Placental pericyte (primary cell): ENCODE data around the gene EIF3I. TPM values are rescaled to one million over a fixed set of nuclear protein-coding genes. Genes with fewer than 3 reads are reported as not detected.

Experiments
- small RNA-seq: library from RNA; depleted of rRNA; stranded (forward); fragments of <200 nt; gene quantifications from one replicate; pipeline ENCODE3, GENCODE V24; 2012; ENCODE audit warnings: low replicate concordance
- total RNA-seq: library from RNA; depleted of rRNA; stranded (reverse); fragments of >200 nt; gene quantifications from 2 replicates; pipeline ENCODE4 v1.2.3, GENCODE V29; 2012

EIF3I gene
- 333 and 358 TPM in 2 replicates for total RNA-seq

GRCh38 chr1:32221980-32222755, at the start of gene EIF3I, which contains the start of gene TMEM234:
Gene EIF3I (plus strand): TSS chr1:32222407. CDS start chr1:32222442, 35 bp downstream.
Gene TMEM234 (minus strand): TSS chr1:32222353. CDS start chr1:32222322, 31 bp downstream.

GRCh38 chr1:32179443-32180185, 42.6 kb upstream of the EIF3I start, which contains the start of gene TXLNA:
Gene TXLNA (plus strand): TSS chr1:32179675. CDS start chr1:32180346, 671 bp downstream.

GRCh38 chr1:32200226-32201010, 21.8 kb upstream of the EIF3I start, which contains the start of gene CCDC28B:
Gene CCDC28B (plus strand): TSS chr1:32200595. CDS start chr1:32201936, 1,341 bp downstream.

GRCh38 chr1:32205401-32206370, 16.5 kb upstream of the EIF3I start, which contains the start of gene IQCC:
Gene IQCC (plus strand): TSS chr1:32205671. CDS start chr1:32205682, 11 bp downstream.

GRCh38 chr1:32208891-32209328, 13.3 kb upstream of the EIF3I start, which contains the start of gene DCDC2B:
Gene DCDC2B (plus strand): TSS chr1:32209089. CDS start chr1:32209094, 5 bp downstream.

GRCh38 chr1:32246888-32247273, 24.7 kb downstream of the EIF3I start, which contains the start of gene FAM167B:
Gene FAM167B (plus strand): TSS chr1:32247222. CDS start chr1:32247422, 200 bp downstream.

GRCh38 chr1:32250893-32251716, 28.9 kb downstream of the EIF3I start, which contains the start of gene LCK:
Gene LCK (plus strand): TSS chr1:32251265. CDS start chr1:32274330, 23,065 bp downstream.

Small RNA genes within 50 kb of the gene (small RNA-seq; reads per million reads assigned to genes)
- not detected for gene RF00017

Other genes with a start within 250 kb of the EIF3I start
- 49.0 and 61.4 TPM in 2 replicates for gene KHDRBS1, start 208.5 kb upstream of the EIF3I start, total RNA-seq
- gene TMEM39B, start 149.5 kb upstream of the EIF3I start, total RNA-seq: 9.6 and 11.6 TPM in 2 replicates
- gene KPNA6, start 114.4 kb upstream of the EIF3I start, total RNA-seq: 49.9 and 101 TPM in 2 replicates
- 85.6 and 106 TPM in 2 replicates for gene TXLNA, start 42.7 kb upstream of the EIF3I start, total RNA-seq
- 5.0 and 11.7 TPM in 2 replicates for gene CCDC28B, start 21.8 kb upstream of the EIF3I start, total RNA-seq
- 1.1 and 2.1 TPM in 2 replicates for gene IQCC, start 16.7 kb upstream of the EIF3I start, total RNA-seq
- not detected in 2 replicates for gene DCDC2B, start 13.3 kb upstream of the EIF3I start, total RNA-seq
- gene TMEM234, start 54 bp upstream of the EIF3I start, total RNA-seq: 21.9 and 26.5 TPM in 2 replicates
- 0.88 and 1.0 TPM in 2 replicates for gene FAM167B, start 24.8 kb downstream of the EIF3I start, total RNA-seq
- gene LCK, start 28.9 kb downstream of the EIF3I start, total RNA-seq: not detected in 2 replicates
- 67.8 and 89.0 TPM in 2 replicates for gene HDAC1, start 69.7 kb downstream of the EIF3I start, total RNA-seq
- 18.2 and 33.5 TPM in 2 replicates for gene MARCKSL1, start 113.8 kb downstream of the EIF3I start, total RNA-seq
- 1.7 and 1.8 TPM in 2 replicates for gene FAM229A, start 140.1 kb downstream of the EIF3I start, total RNA-seq
- 0.57 and 1.3 TPM in 2 replicates for gene TSSK3, start 140.1 kb downstream of the EIF3I start, total RNA-seq
- gene BSDC1, start 172.0 kb downstream of the EIF3I start, total RNA-seq: 75.7 and 110 TPM in 2 replicates
- gene ZBTB8B, start 242.7 kb downstream of the EIF3I start, total RNA-seq: not detected in 2 replicates